ENCODE results near the gene TBC1D5. TPM values are rescaled to one million over a fixed set of nuclear protein-coding genes. Genes with fewer than 3 reads are reported as not detected.

Gene TBC1D5
- total RNA-seq, 1 experiment from 2014 or later = 26.1 TPM

GRCh38 chr3:17733768-17734167 is 8.7 kb downstream of the TBC1D5 start (continued):
- TF ChIP-seq SOX15 (CRISPR knock-in tag; IDR thresholded peaks at IDR 0.05) (no peak), HMGA2 (CRISPR knock-in tag; IDR thresholded peaks at IDR 0.05) (no peak), STAT6 (CRISPR knock-in tag; conservative IDR thresholded peaks at IDR 0.05; ENCODE audit: low read depth) (no peak)

GRCh38 chr3:17733215-17733614 is 9.2 kb downstream of the TBC1D5 start:
- TF ChIP-seq OVOL2 (CRISPR knock-in tag; IDR thresholded peaks at IDR 0.05; ENCODE audit: borderline replicate concordance) (no peak), RORB (CRISPR knock-in tag; IDR thresholded peaks at IDR 0.05) (no peak), ZBTB43 (CRISPR knock-in tag; IDR thresholded peaks at IDR 0.05) (no peak), MLX (CRISPR knock-in tag; IDR thresholded peaks at IDR 0.05) (no peak)
- ATAC-seq (no peak), DNase-seq (ENCODE audit: low spot score) (no peak)
- Mint-ChIP-seq H3K36me3 (peaks cover 5% of the 10 kb centered on the region; the same call in 1 of the 2 replicates), H3K9me3 (no peaks in the 10 kb centered on the region), H3K27ac (no peak overlapping the region), H3K27me3 (ENCODE audit: low read depth) (no peaks in the 10 kb centered on the region; the same call in 1 of the 2 replicates), H3K4me3 (no peak overlapping the region), H3K4me1 (peaks cover 16% of the 10 kb centered on the region)
- ChIA-PET POLR2A (no interaction called here), CTCF (no interaction called here)

- Mint-ChIP-seq H3K27ac (peak overlapping the region; percentile 85), H3K4me1 (peaks cover 5% of the 10 kb centered on the region), H3K36me3 (peaks cover 22% of the 10 kb centered on the region), H3K4me3 (no peak overlapping the region), H3K27me3 (ENCODE audit: low read depth) (no peaks in the 10 kb centered on the region; the same call in 1 of the 2 replicates), H3K9me3 (peaks cover 12% of the 10 kb centered on the region)
- CTCF ChIA-PET = interaction anchor here (1.5 kb wide), 1 partner anchor 111 kb away, joined by 3 read pairs; no protein-coding TSS in a partner anchor
- TF ChIP-seq FOXP4 (CRISPR knock-in tag; IDR thresholded peaks at IDR 0.05) (no peak), ZNF281 (CRISPR knock-in tag; IDR thresholded peaks at IDR 0.05) (no peak), RELA (CRISPR knock-in tag; IDR thresholded peaks at IDR 0.05; ENCODE audit: borderline replicate concordance) (no peak), CDX4 (CRISPR knock-in tag; IDR thresholded peaks at IDR 0.05; ENCODE audit: borderline replicate concordance) (no peak), PRDM15 (CRISPR knock-in tag; IDR thresholded peaks at IDR 0.05) (no peak), SMAD3 (CRISPR knock-in tag; IDR thresholded peaks at IDR 0.05; ENCODE audit: borderline replicate concordance) (no peak), OVOL2 (CRISPR knock-in tag; IDR thresholded peaks at IDR 0.05; ENCODE audit: borderline replicate concordance) (no peak), NFATC4 (CRISPR knock-in tag; IDR thresholded peaks at IDR 0.05) (no peak), RORB (CRISPR knock-in tag; IDR thresholded peaks at IDR 0.05) (no peak), ZNF671 (CRISPR knock-in tag; IDR thresholded peaks at IDR 0.05) (no peak)
- POLR2A ChIA-PET = no interaction called here
- DNase-seq (ENCODE audit: low spot score) (no peak), ATAC-seq (peak; percentile 51; the same call in 1 of the 2 replicates)
These were observed 12.0 kb downstream of the TBC1D5 start for GRCh38 chr3:17730318-17730967.

Measured in WTC11 (cell line).